HCT116 (cell line): ENCODE results near the gene MUC3A.
"Not testable (repeated sequence)": the region's sequence is repeated elsewhere in the genome, so short reads cannot be mapped to it uniquely, and the experiment has no call there.

Source experiments
- FOSL1 ChIP-seq: IDR thresholded peaks from 2 replicates; pipeline ENCODE4 v1.6.1; 2012; ENCODE audit warnings: low read depth
- ZNF274 ChIP-seq: fragments of 200-500 bp; sonication (Bioruptor generic); IDR thresholded peaks from 2 replicates; pipeline ENCODE4 v1.6.1; 2014; ENCODE audit warnings: mild to moderate bottlenecking, low read depth, low read length, inconsistent platforms

DNA sequence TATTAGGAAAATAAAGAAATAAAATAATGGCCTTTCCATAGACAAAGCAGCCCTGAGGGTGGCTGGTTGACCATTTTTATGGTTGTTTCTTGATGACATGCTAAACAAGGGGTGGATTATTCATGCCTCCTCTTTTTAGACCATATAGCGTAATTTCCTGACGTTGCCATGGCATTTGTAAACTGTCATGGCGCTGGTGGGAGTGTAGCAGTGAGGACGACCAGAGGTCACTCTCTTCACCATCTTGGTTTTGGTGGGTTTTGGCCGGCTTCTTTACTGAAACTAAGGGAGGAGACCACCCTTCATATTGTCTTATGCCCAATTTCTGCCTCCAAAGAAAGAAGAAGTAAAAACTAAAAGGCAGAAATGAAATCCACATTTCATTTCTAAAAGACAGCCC is 30.0 kb upstream of the MUC3A start:
- not testable (repeated sequence) for TF ChIP-seq ZNF274, FOSL1
